Measurements from ENCODE around the gene DZIP3. TPM values are rescaled to one million over a fixed set of nuclear protein-coding genes. Genes with fewer than 3 reads are reported as not detected.

The DZIP3 gene
- total and polyA plus RNA-seq, 2 of the 8 experiments (the other 6 are each of a cell fraction or from before 2014, with no cell fraction given): 10.4 to 24.3 TPM

- no peak overlapping the region for H2BK20ac ChIP-seq (ENCODE audit: low read length)
- no peak overlapping the region for H2AFZ ChIP-seq (ENCODE audit: low read length)
- no peaks in the 10 kb centered on the region for H4K20me1 ChIP-seq (replicated peaks in 1 of 2; ENCODE audit: control insufficient read depth in 1 of 2, insufficient read depth in 2 of 2, low read length in 2 of 2)
- TF ChIP-seq ZNF274 (IDR thresholded peaks at IDR 0.05; ENCODE audit: borderline replicate concordance, extremely low read depth, low read length): no peak
- TF ChIP-seq ATF3 (IDR thresholded peaks at IDR 0.05; ENCODE audit: insufficient read depth, low read depth, low read length): no peak
- no peak for DNase-seq (ENCODE audit: low read depth in 1 of 2, low spot score in 2 of 2)
- no peak overlapping the region for H4K91ac ChIP-seq (replicated peaks; ENCODE audit: insufficient read length, low read length)
- no peak overlapping the region for H3K56ac ChIP-seq (replicated peaks; ENCODE audit: insufficient read length, low read depth, low read length)
- H4K5ac ChIP-seq (ENCODE audit: insufficient read length, low read depth, low read length): no peak overlapping the region
- no peak overlapping the region for H3K4ac ChIP-seq (replicated peaks; ENCODE audit: insufficient read length, low read depth, low read length)
- H3K36me3 ChIP-seq (ENCODE audit: control insufficient read depth in 2 of 4, insufficient read depth in 4 of 4, low read length in 3 of 4): no peaks in the 10 kb centered on the region
- FAIRE-seq: no peak
- H3K27me3 ChIP-seq (replicated peaks in 1 of 4; ENCODE audit: control insufficient read depth in 3 of 4, extremely low read depth in 1 of 4, insufficient read depth in 3 of 4, low read length in 3 of 4): no peaks in the 10 kb centered on the region
- H2BK12ac ChIP-seq (ENCODE audit: low read depth, low read length): no peak overlapping the region
- H4K8ac ChIP-seq (ENCODE audit: extremely low read depth, insufficient read depth, low read length): no peak overlapping the region
- no peak overlapping the region for H3K27ac ChIP-seq (ENCODE audit: low read depth, low read length)
- 47% methylated on average over 1 of the region's 1 CpG; no CpG with 5 or more reads in 1 of the 2 experiments for WGBS, 2 experiments (ENCODE audit: extremely low coverage in 1 of 2, insufficient coverage in 1 of 2, insufficient read length in 1 of 2, insufficient replicate concordance in 2 of 2, low coverage in 1 of 2, low lambda C conversion rate in 2 of 2, missing lambda C conversion rate in 1 of 2)
- H3K23me2 ChIP-seq (ENCODE audit: low read depth, low read length): no peaks in the 10 kb centered on the region; the same call in 1 of the 2 replicates
- H3K9me3 ChIP-seq (ENCODE audit: insufficient read depth in 2 of 2, low read depth in 1 of 2, low read length in 1 of 2): no peaks in the 10 kb centered on the region
- no peak overlapping the region for H3K4me2 ChIP-seq (ENCODE audit: insufficient read depth in 1 of 2, low read depth in 2 of 2, low read length in 2 of 2)
- H3K14ac ChIP-seq (ENCODE audit: insufficient read length): no peak overlapping the region
- H3K23ac ChIP-seq (ENCODE audit: insufficient read length): no peak overlapping the region
- ChIA-PET POLR2A (ENCODE audit: partially characterized antibody) (no interaction called here), CTCF (ENCODE audit: partially characterized antibody) (interaction anchor here (0.6 kb wide), 1 partner anchor 664 kb away, joined by 5 read pairs; no protein-coding TSS in a partner anchor)
- no peak overlapping the region for H3K9ac ChIP-seq (replicated peaks in 1 of 4; ENCODE audit: extremely low read depth in 1 of 4, low read depth in 3 of 4, low read length in 3 of 4)
- H3K79me1 ChIP-seq (ENCODE audit: low read depth, low read length): no peaks in the 10 kb centered on the region
- no peaks in the 10 kb centered on the region for H3K79me2 ChIP-seq (ENCODE audit: control insufficient read depth in 1 of 2, insufficient read depth in 2 of 2, low read length in 2 of 2)
- no peaks in the 10 kb centered on the region for H3K4me1 ChIP-seq (replicated peaks in 1 of 4; ENCODE audit: control insufficient read depth in 3 of 4, insufficient read depth in 4 of 4, low read length in 3 of 4)
- H2BK120ac ChIP-seq (replicated peaks; ENCODE audit: low read depth, low read length): no peak overlapping the region
- H2AK5ac ChIP-seq (ENCODE audit: low read depth, low read length): no peak overlapping the region
- H3K4me3 ChIP-seq (ENCODE audit: extremely low read depth in 1 of 4, insufficient read depth in 2 of 4, low read depth in 3 of 4, low read length in 4 of 4): no peak overlapping the region
- no peak overlapping the region for H3K18ac ChIP-seq (ENCODE audit: extremely low read depth, low read length)
- H2BK5ac ChIP-seq (ENCODE audit: low read depth, low read length): no peak overlapping the region
- H2BK15ac ChIP-seq (ENCODE audit: low read length): no peak overlapping the region
Observed at GRCh38 chr3:108722724-108723123, 133.2 kb downstream of the DZIP3 start.

All from H1 (cell line).